ENCODE results near the gene ASCL3. TPM values are rescaled to one million over a fixed set of nuclear protein-coding genes. Genes with fewer than 3 reads are reported as not detected.
"Not testable (repeated sequence)": the region's sequence is repeated elsewhere in the genome, so short reads cannot be mapped to it uniquely, and the experiment has no call there.

ASCL3 gene
- total RNA-seq, 2 experiments from 2014 or later = not detected

- peaks cover 2% of the 10 kb centered on the region for H3K9me3 Mint-ChIP-seq
- peaks cover 22% of the 10 kb centered on the region for H3K4me1 Mint-ChIP-seq
- no peak for DNase-seq
- no peak overlapping the region for H3K4me3 Mint-ChIP-seq
- no peaks in the 10 kb centered on the region for H3K27me3 Mint-ChIP-seq
- H3K27ac Mint-ChIP-seq = no peak overlapping the region
- H3K36me3 Mint-ChIP-seq = peaks cover 4% of the 10 kb centered on the region
These were observed 37.2 kb downstream of the ASCL3 start for GRCh38 chr11:8905528-8906165.

GRCh38 chr11:8899119-8899753, 43.6 kb downstream of the ASCL3 start:
- Mint-ChIP-seq H3K4me3 (no peak overlapping the region), H3K4me1 (no peaks in the 10 kb centered on the region), H3K27ac (no peak overlapping the region), H3K9me3 (peaks cover 16% of the 10 kb centered on the region), H3K36me3 (peaks cover 10% of the 10 kb centered on the region), H3K27me3 (no peaks in the 10 kb centered on the region)
- DNase-seq = no peak

- H3K27me3 Mint-ChIP-seq, DNase-seq, H3K4me1 Mint-ChIP-seq, H3K27ac Mint-ChIP-seq, H3K9me3 Mint-ChIP-seq, H3K4me3 Mint-ChIP-seq: not testable (repeated sequence)
- H3K36me3 Mint-ChIP-seq = peaks cover 10% of the 10 kb centered on the region
These were observed 51.6 kb downstream of the ASCL3 start for GRCh38 chr11:8891185-8891584.

Other genes with a start within 250 kb of the ASCL3 start
- 10 to 100 TPM; 29.1 to 30.7 TPM for gene AKIP1, start 31.8 kb downstream of the ASCL3 start, total RNA-seq
- gene C11orf16, start 10.1 kb downstream of the ASCL3 start, total RNA-seq = not detected
- 10 to 100 TPM; 21.1 to 22.3 TPM for gene TMEM9B, start 21.4 kb upstream of the ASCL3 start, total RNA-seq
- gene NRIP3, start 61.0 kb upstream of the ASCL3 start, total RNA-seq = 1 to 10 TPM in 1 of 2 experiments, under 1 TPM in 1; 0.95 to 1.5 TPM
- not detected for gene SCUBE2, start 148.6 kb upstream of the ASCL3 start, total RNA-seq